ENCODE measurements around the gene RNF149.
"Not testable (repeated sequence)": the region's sequence is repeated elsewhere in the genome, so short reads cannot be mapped to it uniquely, and the experiment has no call there.

DNA sequence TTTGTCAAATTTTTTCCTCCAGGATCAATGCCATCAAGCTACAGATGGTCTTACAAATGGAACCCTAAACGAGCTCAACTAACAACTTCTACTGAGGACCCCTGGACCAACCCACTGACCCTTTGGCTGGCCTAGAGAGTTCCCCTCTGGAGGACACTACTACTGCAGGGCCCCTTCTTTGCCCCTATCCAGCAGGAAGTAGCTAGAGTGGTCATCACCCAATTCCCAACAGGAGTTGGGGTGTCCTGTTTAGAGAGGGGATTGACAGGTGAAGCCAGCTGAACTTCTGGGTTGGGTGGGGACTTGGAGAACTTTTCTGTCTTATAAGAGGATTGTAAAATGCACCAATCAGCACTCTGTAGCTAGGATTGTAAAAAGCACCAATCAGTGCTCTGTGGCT, 72.5 kb downstream of the RNF149 start:
- TF ChIP-seq POLR2AphosphoS5 (IDR thresholded peaks at IDR 0.05; ENCODE audit: low read depth, low read length); TAF1 (IDR thresholded peaks at IDR 0.05; ENCODE audit: borderline replicate concordance, low read depth, low read length); POLR2A (IDR thresholded peaks at IDR 0.05; ENCODE audit: low read depth, low read length): not testable (repeated sequence)

Measured in GM12892 (cell line).